ENCODE data around the gene ZNF66. TPM values are rescaled to one million over a fixed set of nuclear protein-coding genes. Genes with fewer than 3 reads are reported as not detected.
A peak's percentile ranks its signal among the peaks of the same experiment; 100 is the strongest.
"Not testable (repeated sequence)": the region's sequence is repeated elsewhere in the genome, so short reads cannot be mapped to it uniquely, and the experiment has no call there.

ZNF66 gene
- total RNA-seq, result 2.8 and 5.2 TPM in 2 replicates

GRCh38 chr19:20776083-20777076 lies at the start of gene ZNF66:
Gene ZNF66 (plus strand): TSS chr19:20776304. CDS start chr19:20776448, 144 bp downstream.
- DNase-seq (ENCODE audit: low read depth), result peak; percentile 93

DNA sequence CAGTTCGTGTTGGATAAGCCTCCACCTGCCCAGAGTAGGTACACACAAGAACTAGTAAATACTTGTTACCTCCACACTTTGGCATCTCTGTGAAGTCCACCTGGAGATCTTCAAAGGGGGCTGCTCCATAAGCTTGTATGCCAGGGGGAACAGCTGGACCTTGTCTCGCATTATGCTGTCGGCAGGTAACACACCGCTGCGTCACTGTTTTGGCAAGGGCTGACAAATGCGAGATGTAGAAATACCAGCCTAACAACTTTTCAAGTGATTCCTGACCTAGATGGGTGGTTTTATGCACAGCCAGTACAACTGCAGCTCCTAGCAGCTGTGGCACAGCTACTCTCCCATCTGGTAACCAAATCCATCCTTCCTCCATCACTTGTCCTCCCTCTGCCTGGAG lies 25.9 kb upstream of the ZNF66 start:
- DNase-seq (ENCODE audit: low read depth), result not testable (repeated sequence)

- not testable (repeated sequence) for DNase-seq (ENCODE audit: low read depth)
Measured at GRCh38 chr19:20752291-20752690, 23.8 kb upstream of the ZNF66 start.

DNA sequence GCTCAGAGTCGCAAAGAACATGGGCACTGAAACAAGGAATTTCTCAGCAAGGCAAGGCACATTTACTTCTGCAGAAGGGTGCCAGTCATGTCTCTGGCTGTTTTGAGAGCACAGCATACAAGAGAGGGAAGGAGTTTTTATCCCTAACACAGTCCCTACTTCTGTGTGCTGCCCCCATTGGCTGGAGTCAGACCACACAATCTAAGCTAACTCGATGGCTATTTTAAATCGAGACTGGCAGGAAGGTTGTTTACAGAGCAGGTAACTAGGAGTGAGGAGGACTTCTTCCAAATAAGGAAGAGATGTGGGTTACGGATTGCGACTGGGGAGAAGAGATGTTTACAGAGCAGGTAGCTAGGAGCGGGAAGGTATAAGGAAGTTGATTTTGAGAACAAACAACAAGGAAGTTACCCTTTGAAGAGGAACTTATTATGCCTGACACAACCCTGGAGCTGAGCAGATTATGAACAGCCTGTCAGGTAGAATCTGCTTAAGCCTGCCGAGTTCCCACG lies 6.8 kb upstream of the ZNF66 start:
- not testable (repeated sequence) for DNase-seq (ENCODE audit: low read depth)

- DNase-seq (ENCODE audit: low read depth), result no peak
Measured at GRCh38 chr19:20787786-20788185, 11.7 kb downstream of the ZNF66 start.

GRCh38 chr19:20791806-20792205 lies 15.7 kb downstream of the ZNF66 start:
- no peak for DNase-seq (ENCODE audit: low read depth)

- DNase-seq (ENCODE audit: low read depth), result not testable (repeated sequence)
Measured at GRCh38 chr19:20806311-20807262, 30.5 kb downstream of the ZNF66 start.

DNA sequence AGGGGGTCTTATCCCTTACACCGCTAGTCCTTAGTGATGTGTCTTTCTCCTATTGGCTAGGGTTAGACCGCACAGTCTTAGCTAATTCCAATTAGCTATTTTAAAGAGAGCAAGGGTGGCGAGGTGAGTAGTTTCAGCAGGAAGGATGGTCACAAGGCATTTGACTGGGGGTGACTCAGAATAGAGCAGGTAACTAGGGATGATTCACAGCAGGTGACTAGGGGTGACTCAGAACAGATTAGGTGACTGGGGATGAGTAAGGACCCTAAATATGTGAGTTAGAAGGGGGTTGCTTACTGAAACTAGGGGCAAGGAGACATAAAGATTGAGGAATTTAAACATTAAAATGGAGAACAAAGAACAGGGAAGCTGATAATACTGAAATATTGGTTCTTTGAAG lies 64.3 kb downstream of the ZNF66 start:
- DNase-seq (ENCODE audit: low read depth), result no peak

Other genes starting within 250 kb of the ZNF66 start
- 16.7 and 35.5 TPM in 2 replicates for gene ZNF737, start 210.5 kb upstream of the ZNF66 start, total RNA-seq
- gene ZNF626, start 114.7 kb upstream of the ZNF66 start, total RNA-seq, result 21.4 and 22.5 TPM in 2 replicates
- gene ZNF85, start 146.9 kb downstream of the ZNF66 start, total RNA-seq, result 1.2 and 5.4 TPM in 2 replicates
- 13.0 and 17.5 TPM in 2 replicates for gene ZNF430, start 244.4 kb downstream of the ZNF66 start, total RNA-seq